Duodenal mucosa (tissue), 2 donors: ENCODE data around the gene IPO11.

Experiments
- H3K27ac ChIP-seq: one replicate; pipeline ENCODE4 v1.7.0; 2013; ENCODE audit warnings: low read depth, low read length
- H3K27me3 ChIP-seq, 2 donors: one replicate each; pipeline ENCODE4 v1.7.0; 2013; ENCODE audit warnings: low read length in 2 of 2, control low read depth in 1 of 2; ENCODE audit not compliant: insufficient read depth in 2 of 2, control insufficient read depth in 1 of 2
- H3K36me3 ChIP-seq, 2 donors: one replicate each; pipeline ENCODE4 v1.7.0; 2013; ENCODE audit warnings: low read length in 2 of 2, control low read depth in 1 of 2; ENCODE audit not compliant: insufficient read depth in 2 of 2, control insufficient read depth in 1 of 2
- H3K4me1 ChIP-seq, 2 donors: one replicate each; pipeline ENCODE4 v1.7.0; 2013; ENCODE audit warnings: low read length in 2 of 2, control low read depth in 1 of 2; ENCODE audit not compliant: insufficient read depth in 2 of 2, control insufficient read depth in 1 of 2
- H3K4me3 ChIP-seq, 2 donors: one replicate each; pipeline ENCODE4 v1.7.0; 2013; ENCODE audit warnings: low read length in 2 of 2, low read depth in 1 of 2
- H3K9ac ChIP-seq, 2 donors: one replicate each; pipeline ENCODE4 v1.7.0; 2013; ENCODE audit warnings: low read length in 2 of 2, low read depth in 1 of 2
- H3K9me3 ChIP-seq, 2 donors: one replicate each; pipeline ENCODE4 v1.7.0; 2013; ENCODE audit warnings: low read length in 2 of 2, control low read depth in 1 of 2; ENCODE audit not compliant: control insufficient read depth in 1 of 2

Gene IPO11

GRCh38 chr5:62536232-62536631 is 123.7 kb downstream of the IPO11 start:
- Histone ChIP-seq H3K27me3 (no peaks in the 10 kb centered on the region), H3K36me3 (peaks cover 0 to 8% of the 10 kb centered on the region in 2 donors), H3K4me3 (no peak overlapping the region), H3K9ac (no peak overlapping the region), H3K27ac (no peak overlapping the region), H3K4me1 (no peaks in the 10 kb centered on the region), H3K9me3 (no peaks in the 10 kb centered on the region)

DNA sequence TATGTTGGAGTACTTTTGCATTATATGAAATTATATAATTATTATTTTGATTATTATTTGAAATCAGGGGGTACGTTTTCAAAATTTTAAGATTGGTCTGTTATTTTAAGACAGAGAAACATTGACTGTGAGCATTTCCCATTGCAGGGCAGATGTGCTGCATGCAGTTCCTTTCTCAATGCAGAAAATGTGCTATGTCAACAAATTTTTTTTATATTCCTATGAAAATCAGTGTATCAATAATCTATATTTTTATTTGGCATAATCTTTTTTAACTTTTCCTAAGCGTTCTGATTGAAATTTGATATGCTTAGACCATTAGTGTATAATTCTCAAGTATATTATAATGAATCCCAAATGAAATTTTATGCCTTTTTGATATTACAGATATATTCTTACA is 124.2 kb downstream of the IPO11 start:
- H3K27me3 ChIP-seq, result no peaks in the 10 kb centered on the region
- no peak overlapping the region for H3K4me3 ChIP-seq
- no peaks in the 10 kb centered on the region for H3K9me3 ChIP-seq
- H3K27ac ChIP-seq, result no peak overlapping the region
- peaks cover 0 to 8% of the 10 kb centered on the region in 2 donors for H3K36me3 ChIP-seq
- H3K9ac ChIP-seq, result no peak overlapping the region
- no peaks in the 10 kb centered on the region for H3K4me1 ChIP-seq

GRCh38 chr5:62538017-62538942 is 125.7 kb downstream of the IPO11 start:
- no peak overlapping the region for H3K27ac ChIP-seq
- H3K27me3 ChIP-seq, result no peaks in the 10 kb centered on the region
- H3K9ac ChIP-seq, result no peak overlapping the region
- H3K9me3 ChIP-seq, result no peaks in the 10 kb centered on the region
- H3K4me3 ChIP-seq, result no peak overlapping the region
- peaks cover 0 to 6% of the 10 kb centered on the region in 2 donors for H3K36me3 ChIP-seq
- no peaks in the 10 kb centered on the region for H3K4me1 ChIP-seq

GRCh38 chr5:62542720-62543119 is 130.2 kb downstream of the IPO11 start:
- Histone ChIP-seq H3K4me3 (no peak overlapping the region), H3K4me1 (no peaks in the 10 kb centered on the region)

DNA sequence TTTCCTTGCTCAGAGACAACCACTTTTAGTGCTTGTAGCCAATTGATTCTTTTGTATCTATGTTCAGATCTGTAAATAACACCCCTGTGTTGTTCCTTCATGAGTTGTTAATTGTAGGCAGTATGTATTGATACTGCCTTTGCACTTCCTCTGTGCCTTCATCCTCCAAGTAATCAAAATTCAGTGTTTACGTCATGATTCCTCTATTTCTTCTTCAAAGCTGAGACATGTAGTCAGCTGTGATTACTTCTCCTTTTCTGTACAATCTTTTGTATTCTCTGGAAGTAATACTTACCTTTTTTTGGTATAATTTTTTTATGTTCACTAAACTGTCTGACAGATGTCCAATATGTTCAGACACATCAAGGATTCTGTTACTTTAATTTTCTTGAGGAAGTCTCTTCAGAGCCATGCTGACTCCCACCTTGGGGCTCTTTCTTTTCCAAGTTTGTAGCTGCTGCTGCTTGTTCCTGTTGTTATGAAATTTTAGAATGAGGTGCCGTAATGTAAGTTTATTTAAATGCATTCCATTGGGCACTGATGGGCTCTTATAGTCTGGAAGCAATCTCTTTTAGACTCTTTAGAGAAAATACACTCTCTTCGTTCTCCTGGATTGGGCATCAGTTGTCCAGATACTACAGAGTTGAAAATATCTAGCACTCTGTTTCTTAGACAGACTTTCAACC is 135.5 kb downstream of the IPO11 start:
- Histone ChIP-seq H3K9ac (no peak overlapping the region), H3K27ac (no peak overlapping the region), H3K4me3 (no peak overlapping the region), H3K9me3 (no peaks in the 10 kb centered on the region), H3K4me1 (no peaks in the 10 kb centered on the region), H3K27me3 (no peaks in the 10 kb centered on the region), H3K36me3 (no peaks in the 10 kb centered on the region)

More at GRCh38 chr5:62542720-62543119, 130.2 kb downstream of the IPO11 start:
- H3K36me3 ChIP-seq, result peaks cover 0 to 6% of the 10 kb centered on the region in 2 donors
- H3K27ac ChIP-seq, result no peak overlapping the region
- H3K9me3 ChIP-seq, result no peaks in the 10 kb centered on the region
- H3K27me3 ChIP-seq, result no peaks in the 10 kb centered on the region
- H3K9ac ChIP-seq, result no peak overlapping the region

DNA sequence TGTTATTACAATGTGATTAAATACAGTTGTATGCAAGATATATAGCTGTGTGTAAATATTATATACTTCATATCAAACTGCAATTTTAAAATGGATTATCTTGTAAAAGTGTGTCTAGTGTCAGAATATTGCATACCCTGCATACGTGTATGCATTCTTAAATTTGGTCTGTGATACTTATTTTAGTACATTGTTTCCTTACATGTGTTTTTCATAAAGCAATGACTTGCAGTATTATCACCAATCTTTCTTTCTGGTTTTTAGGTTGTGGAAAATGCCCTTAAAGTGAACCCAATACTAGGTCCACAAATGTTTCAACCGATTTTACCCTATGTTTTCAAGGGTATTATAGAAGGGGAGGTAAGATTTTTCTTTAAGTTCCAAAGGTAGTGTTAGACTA is 137.5 kb downstream of the IPO11 start:
- H3K27me3 ChIP-seq, result no peaks in the 10 kb centered on the region
- H3K36me3 ChIP-seq, result no peaks in the 10 kb centered on the region
- H3K27ac ChIP-seq, result no peak overlapping the region
- H3K9ac ChIP-seq, result no peak overlapping the region
- H3K4me3 ChIP-seq, result no peak overlapping the region
- H3K4me1 ChIP-seq, result no peaks in the 10 kb centered on the region
- H3K9me3 ChIP-seq, result no peaks in the 10 kb centered on the region

- peaks cover 0 to 6% of the 10 kb centered on the region in 2 donors for H3K36me3 ChIP-seq
- no peak overlapping the region for H3K27ac ChIP-seq
- no peaks in the 10 kb centered on the region for H3K27me3 ChIP-seq
- H3K9me3 ChIP-seq, result no peaks in the 10 kb centered on the region
- H3K4me1 ChIP-seq, result no peaks in the 10 kb centered on the region
- no peak overlapping the region for H3K9ac ChIP-seq
- H3K4me3 ChIP-seq, result no peak overlapping the region
Measured at GRCh38 chr5:62555930-62556329, 143.4 kb downstream of the IPO11 start.

- no peaks in the 10 kb centered on the region for H3K9me3 ChIP-seq
- peaks cover 0 to 10% of the 10 kb centered on the region in 2 donors for H3K36me3 ChIP-seq
- no peaks in the 10 kb centered on the region for H3K4me1 ChIP-seq
- no peak overlapping the region for H3K27ac ChIP-seq
- H3K27me3 ChIP-seq, result no peaks in the 10 kb centered on the region
- H3K9ac ChIP-seq, result no peak overlapping the region
- no peak overlapping the region for H3K4me3 ChIP-seq
Measured at GRCh38 chr5:62558941-62559340, 146.4 kb downstream of the IPO11 start.

DNA sequence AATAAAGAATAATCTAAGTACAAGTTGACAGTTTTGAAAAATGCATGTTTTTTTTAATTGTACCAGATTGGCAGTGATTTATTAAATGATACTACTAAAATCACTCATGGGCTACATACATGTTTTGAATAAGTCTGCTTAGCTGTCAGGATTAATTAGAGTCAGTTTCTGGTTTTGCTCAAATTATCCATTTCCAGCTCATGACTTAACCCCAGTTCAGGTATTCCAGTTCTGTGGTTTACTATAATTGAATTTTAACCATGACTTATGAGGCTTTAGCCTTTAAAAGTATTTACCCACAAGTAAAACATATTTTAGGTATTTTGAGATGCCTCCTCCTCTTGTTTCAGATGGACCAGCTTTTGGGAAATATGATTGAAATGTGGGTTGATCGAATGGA is 148.2 kb downstream of the IPO11 start:
- no peak overlapping the region for H3K9ac ChIP-seq
- no peak overlapping the region for H3K4me3 ChIP-seq
- H3K27ac ChIP-seq, result no peak overlapping the region
- H3K9me3 ChIP-seq, result peaks cover 0 to 3% of the 10 kb centered on the region in 2 donors
- H3K4me1 ChIP-seq, result no peaks in the 10 kb centered on the region
- no peaks in the 10 kb centered on the region for H3K27me3 ChIP-seq
- peaks cover 0 to 10% of the 10 kb centered on the region in 2 donors for H3K36me3 ChIP-seq

DNA sequence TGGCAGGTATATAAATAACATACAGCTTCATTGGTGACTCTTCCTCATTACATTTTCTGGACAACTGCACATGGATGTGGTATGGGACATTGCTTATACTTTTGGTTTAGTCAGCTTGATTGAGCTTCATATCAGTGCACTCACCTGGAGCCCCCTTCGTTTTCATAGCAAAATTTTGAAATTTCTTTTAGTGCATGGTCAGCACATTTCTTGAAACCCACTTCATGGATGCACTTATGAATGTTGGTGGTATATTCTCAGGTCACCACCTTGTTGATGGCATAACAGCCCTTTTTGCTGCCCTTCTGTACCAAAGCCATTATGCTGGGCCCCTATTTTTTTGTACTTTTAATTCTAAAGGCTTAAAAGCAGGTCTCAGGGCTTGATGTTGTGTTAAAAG is 149.3 kb downstream of the IPO11 start:
- peaks cover 0 to 10% of the 10 kb centered on the region in 2 donors for H3K36me3 ChIP-seq

More for the DNA sequence above, 149.3 kb downstream of the IPO11 start:
- Histone ChIP-seq H3K27me3 (no peaks in the 10 kb centered on the region), H3K27ac (no peak overlapping the region), H3K9ac (no peak overlapping the region), H3K4me1 (no peaks in the 10 kb centered on the region), H3K9me3 (peaks cover 0 to 4% of the 10 kb centered on the region in 2 donors), H3K4me3 (no peak overlapping the region)
